Measurements from ENCODE around the gene PTPRN. TPM values are rescaled to one million over a fixed set of nuclear protein-coding genes. Genes with fewer than 3 reads are reported as not detected.

The PTPRN gene
- total RNA-seq, 2 donors from 2014 or later: not detected

- no peaks in the 10 kb centered on the region for H3K36me3 ChIP-seq
- no peaks in the 10 kb centered on the region for H3K9me3 ChIP-seq
- TF ChIP-seq CTCF (IDR thresholded peaks at IDR 0.05): peak; percentile 37
- H3K27me3 ChIP-seq (replicated peaks; ENCODE audit: insufficient read depth): no peaks in the 10 kb centered on the region
- H3K4me1 ChIP-seq (ENCODE audit: control insufficient read depth in 1 of 2, low read depth in 2 of 2): no peaks in the 10 kb centered on the region
- ATAC-seq (ENCODE audit: insufficient number of reproducible peaks, low FRiP score, low read depth): no peak
- no peak overlapping the region for H3K27ac ChIP-seq
- H3K4me3 ChIP-seq: no peak overlapping the region
- DNase-seq (ENCODE audit: low spot score): no peak
These were observed 43.3 kb upstream of the PTPRN start for GRCh38 chr2:219352448-219353023.

- H3K4me1 ChIP-seq (ENCODE audit: control insufficient read depth in 1 of 2, low read depth in 2 of 2): no peaks in the 10 kb centered on the region
- H3K27ac ChIP-seq: no peak overlapping the region
- no peak overlapping the region for H3K4me3 ChIP-seq
- no peaks in the 10 kb centered on the region for H3K36me3 ChIP-seq
- ATAC-seq (ENCODE audit: insufficient number of reproducible peaks, low FRiP score, low read depth): no peak
- TF ChIP-seq CTCF (IDR thresholded peaks at IDR 0.05): no peak
- H3K9me3 ChIP-seq: no peaks in the 10 kb centered on the region
- no peak for DNase-seq (ENCODE audit: low spot score)
- no peaks in the 10 kb centered on the region for H3K27me3 ChIP-seq (replicated peaks; ENCODE audit: insufficient read depth)
These were observed 41.6 kb upstream of the PTPRN start for GRCh38 chr2:219350710-219351221.

GRCh38 chr2:219350215-219350614 lies 41.0 kb upstream of the PTPRN start:
- Histone ChIP-seq H3K36me3 (no peaks in the 10 kb centered on the region), H3K4me3 (no peak overlapping the region), H3K4me1 (ENCODE audit: control insufficient read depth in 1 of 2, low read depth in 2 of 2) (no peaks in the 10 kb centered on the region), H3K27ac (no peak overlapping the region), H3K9me3 (no peaks in the 10 kb centered on the region), H3K27me3 (replicated peaks; ENCODE audit: insufficient read depth) (no peaks in the 10 kb centered on the region)
- TF ChIP-seq CTCF (IDR thresholded peaks at IDR 0.05): no peak
- ATAC-seq (ENCODE audit: insufficient number of reproducible peaks, low FRiP score, low read depth) (no peak), DNase-seq (ENCODE audit: low spot score) (no peak)

GRCh38 chr2:219344751-219345430 lies 35.7 kb upstream of the PTPRN start:
- TF ChIP-seq CTCF (IDR thresholded peaks at IDR 0.05): no peak
- Histone ChIP-seq H3K27me3 (replicated peaks; ENCODE audit: insufficient read depth) (no peaks in the 10 kb centered on the region), H3K9me3 (no peaks in the 10 kb centered on the region), H3K36me3 (no peaks in the 10 kb centered on the region), H3K4me1 (ENCODE audit: control insufficient read depth in 1 of 2, low read depth in 2 of 2) (no peaks in the 10 kb centered on the region), H3K4me3 (no peak overlapping the region), H3K27ac (no peak overlapping the region)
- ATAC-seq (ENCODE audit: insufficient number of reproducible peaks, low FRiP score, low read depth) (no peak), DNase-seq (ENCODE audit: low spot score) (no peak)

GRCh38 chr2:219335373-219335786 lies 26.2 kb upstream of the PTPRN start:
- no peaks in the 10 kb centered on the region for H3K36me3 ChIP-seq
- DNase-seq (ENCODE audit: low spot score) (no peak), ATAC-seq (ENCODE audit: insufficient number of reproducible peaks, low FRiP score, low read depth) (no peak)
- H3K4me1 ChIP-seq (ENCODE audit: control insufficient read depth in 1 of 2, low read depth in 2 of 2): no peaks in the 10 kb centered on the region
- peaks cover 6% of the 10 kb centered on the region for H3K9me3 ChIP-seq
- no peaks in the 10 kb centered on the region for H3K27me3 ChIP-seq (replicated peaks; ENCODE audit: insufficient read depth)
- no peak overlapping the region for H3K4me3 ChIP-seq
- H3K27ac ChIP-seq: no peak overlapping the region
- no peak for TF ChIP-seq CTCF (IDR thresholded peaks at IDR 0.05)

All from thoracic aorta (tissue), 2 donors.